ENCODE results near the gene MUC5B. TPM values are rescaled to one million over a fixed set of nuclear protein-coding genes. Genes with fewer than 3 reads are reported as not detected.
A peak's percentile ranks its signal among the peaks of the same experiment; 100 is the strongest.

Gene MUC5B
- total and polyA plus RNA-seq, 2 of the 13 experiments (the other 11 are each of a cell fraction or from before 2014, with no cell fraction given) = 0.01 TPM; not detected in 1

DNA sequence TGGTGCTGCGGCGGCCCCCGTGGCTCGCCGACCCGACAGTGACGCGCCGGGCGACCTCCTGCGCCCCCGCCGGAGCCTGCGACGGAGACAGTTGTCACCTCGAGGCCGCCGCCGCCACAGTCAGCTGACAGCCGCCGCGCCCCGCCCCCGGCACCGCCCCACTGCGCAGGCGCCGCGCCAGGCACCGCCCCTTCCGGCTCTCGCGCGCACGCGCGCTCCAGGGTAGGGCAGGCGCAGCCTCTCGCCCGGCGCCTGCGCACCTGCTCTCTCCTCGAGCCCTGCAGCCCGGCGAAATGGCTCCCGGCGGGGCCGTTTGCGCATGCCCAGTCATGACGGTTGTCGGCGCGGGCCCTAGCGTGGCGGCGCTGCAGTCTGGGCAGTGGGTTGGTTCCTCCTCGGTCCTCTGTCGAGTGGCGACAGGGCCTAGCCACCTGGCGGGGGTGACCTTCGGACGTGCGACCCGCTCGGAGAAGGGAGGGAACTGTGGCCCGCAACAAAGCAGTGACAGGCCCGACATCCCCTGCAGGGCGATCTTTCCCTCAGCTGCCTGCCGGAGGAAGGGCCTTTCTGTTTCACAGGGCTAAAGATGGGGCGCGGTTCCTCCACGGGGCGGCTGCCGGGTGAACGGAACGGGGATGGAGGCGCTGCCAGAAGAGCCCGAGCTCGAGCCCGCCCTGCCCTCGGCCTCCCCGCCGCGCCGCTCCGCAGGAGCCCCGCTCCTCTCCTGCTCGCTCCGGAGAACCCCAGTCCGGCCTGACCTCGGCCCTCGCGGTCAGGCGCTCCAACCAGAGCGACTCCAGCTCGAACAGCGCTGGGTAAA, 86.8 kb downstream of the MUC5B start, which contains the start of gene TOLLIP (continued):
- TF ChIP-seq ZNF335 (CRISPR knock-in tag; IDR thresholded peaks at IDR 0.05) = peak; percentile 42; the same call in 1 of the 2 replicates
- TF ChIP-seq, protein P1, sequence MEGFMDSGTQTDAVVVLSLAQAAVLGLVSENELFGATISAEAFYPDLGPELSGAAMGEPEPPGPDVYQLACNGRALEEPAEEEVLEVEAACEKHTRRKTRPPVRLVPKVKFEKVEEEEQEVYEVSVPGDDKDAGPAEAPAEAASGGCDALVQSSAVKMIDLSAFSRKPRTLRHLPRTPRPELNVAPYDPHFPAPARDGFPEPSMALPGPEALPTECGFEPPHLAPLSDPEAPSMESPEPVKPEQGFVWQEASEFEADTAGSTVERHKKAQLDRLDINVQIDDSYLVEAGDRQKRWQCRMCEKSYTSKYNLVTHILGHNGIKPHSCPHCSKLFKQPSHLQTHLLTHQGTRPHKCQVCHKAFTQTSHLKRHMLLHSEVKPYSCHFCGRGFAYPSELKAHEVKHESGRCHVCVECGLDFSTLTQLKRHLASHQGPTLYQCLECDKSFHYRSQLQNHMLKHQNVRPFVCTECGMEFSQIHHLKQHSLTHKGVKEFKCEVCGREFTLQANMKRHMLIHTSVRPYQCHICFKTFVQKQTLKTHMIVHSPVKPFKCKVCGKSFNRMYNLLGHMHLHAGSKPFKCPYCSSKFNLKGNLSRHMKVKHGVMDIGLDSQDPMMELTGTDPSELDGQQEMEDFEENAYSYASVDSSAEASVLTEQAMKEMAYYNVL (CRISPR knock-in tag; IDR thresholded peaks at IDR 0.05; ENCODE audit: borderline replicate concordance) = peak; percentile 72; the same call in 1 of the 2 replicates
- peak; percentile 86 for TF ChIP-seq ARHGAP35 (CRISPR knock-in tag; IDR thresholded peaks at IDR 0.05; ENCODE audit: borderline replicate concordance)
- TF ChIP-seq ZNF263 (CRISPR knock-in tag; IDR thresholded peaks at IDR 0.05) = peak; percentile 44; the same call in 1 of the 2 replicates
- TF ChIP-seq GABPA (IDR thresholded peaks at IDR 0.05; ENCODE audit: low read depth, low read length) = no peak
- peak; percentile 7 for TF ChIP-seq GABPA (CRISPR knock-in tag; IDR thresholded peaks at IDR 0.05; ENCODE audit: low read depth)
- TF ChIP-seq ZC3H13 (CRISPR knock-in tag; IDR thresholded peaks at IDR 0.05) = peak; percentile 75
- TF ChIP-seq MXD4 (CRISPR knock-in tag; IDR thresholded peaks at IDR 0.05) = peak; percentile 57; the same call in 1 of the 2 replicates
- TF ChIP-seq ZNF224 (CRISPR knock-in tag; IDR thresholded peaks at IDR 0.05) = no peak
- TF ChIP-seq, protein P2, sequence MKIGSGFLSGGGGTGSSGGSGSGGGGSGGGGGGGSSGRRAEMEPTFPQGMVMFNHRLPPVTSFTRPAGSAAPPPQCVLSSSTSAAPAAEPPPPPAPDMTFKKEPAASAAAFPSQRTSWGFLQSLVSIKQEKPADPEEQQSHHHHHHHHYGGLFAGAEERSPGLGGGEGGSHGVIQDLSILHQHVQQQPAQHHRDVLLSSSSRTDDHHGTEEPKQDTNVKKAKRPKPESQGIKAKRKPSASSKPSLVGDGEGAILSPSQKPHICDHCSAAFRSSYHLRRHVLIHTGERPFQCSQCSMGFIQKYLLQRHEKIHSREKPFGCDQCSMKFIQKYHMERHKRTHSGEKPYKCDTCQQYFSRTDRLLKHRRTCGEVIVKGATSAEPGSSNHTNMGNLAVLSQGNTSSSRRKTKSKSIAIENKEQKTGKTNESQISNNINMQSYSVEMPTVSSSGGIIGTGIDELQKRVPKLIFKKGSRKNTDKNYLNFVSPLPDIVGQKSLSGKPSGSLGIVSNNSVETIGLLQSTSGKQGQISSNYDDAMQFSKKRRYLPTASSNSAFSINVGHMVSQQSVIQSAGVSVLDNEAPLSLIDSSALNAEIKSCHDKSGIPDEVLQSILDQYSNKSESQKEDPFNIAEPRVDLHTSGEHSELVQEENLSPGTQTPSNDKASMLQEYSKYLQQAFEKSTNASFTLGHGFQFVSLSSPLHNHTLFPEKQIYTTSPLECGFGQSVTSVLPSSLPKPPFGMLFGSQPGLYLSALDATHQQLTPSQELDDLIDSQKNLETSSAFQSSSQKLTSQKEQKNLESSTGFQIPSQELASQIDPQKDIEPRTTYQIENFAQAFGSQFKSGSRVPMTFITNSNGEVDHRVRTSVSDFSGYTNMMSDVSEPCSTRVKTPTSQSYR (CRISPR knock-in tag; IDR thresholded peaks at IDR 0.05; ENCODE audit: borderline replicate concordance) = no peak; the same call in 1 of the 2 replicates
- TF ChIP-seq ZNF562 (CRISPR knock-in tag; IDR thresholded peaks at IDR 0.05; ENCODE audit: borderline replicate concordance) = no peak; the same call in 1 of the 2 replicates
- TF ChIP-seq, protein P3, sequence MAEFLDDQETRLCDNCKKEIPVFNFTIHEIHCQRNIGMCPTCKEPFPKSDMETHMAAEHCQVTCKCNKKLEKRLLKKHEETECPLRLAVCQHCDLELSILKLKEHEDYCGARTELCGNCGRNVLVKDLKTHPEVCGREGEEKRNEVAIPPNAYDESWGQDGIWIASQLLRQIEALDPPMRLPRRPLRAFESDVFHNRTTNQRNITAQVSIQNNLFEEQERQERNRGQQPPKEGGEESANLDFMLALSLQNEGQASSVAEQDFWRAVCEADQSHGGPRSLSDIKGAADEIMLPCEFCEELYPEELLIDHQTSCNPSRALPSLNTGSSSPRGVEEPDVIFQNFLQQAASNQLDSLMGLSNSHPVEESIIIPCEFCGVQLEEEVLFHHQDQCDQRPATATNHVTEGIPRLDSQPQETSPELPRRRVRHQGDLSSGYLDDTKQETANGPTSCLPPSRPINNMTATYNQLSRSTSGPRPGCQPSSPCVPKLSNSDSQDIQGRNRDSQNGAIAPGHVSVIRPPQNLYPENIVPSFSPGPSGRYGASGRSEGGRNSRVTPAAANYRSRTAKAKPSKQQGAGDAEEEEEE (CRISPR knock-in tag; IDR thresholded peaks at IDR 0.05; ENCODE audit: borderline replicate concordance) = no peak
- TF ChIP-seq ZNF552 (CRISPR knock-in tag; IDR thresholded peaks at IDR 0.05; ENCODE audit: borderline replicate concordance) = 0 out of 2 replicates have a peak, but pooled peaks have one; percentile 58
- TF ChIP-seq, protein P4, sequence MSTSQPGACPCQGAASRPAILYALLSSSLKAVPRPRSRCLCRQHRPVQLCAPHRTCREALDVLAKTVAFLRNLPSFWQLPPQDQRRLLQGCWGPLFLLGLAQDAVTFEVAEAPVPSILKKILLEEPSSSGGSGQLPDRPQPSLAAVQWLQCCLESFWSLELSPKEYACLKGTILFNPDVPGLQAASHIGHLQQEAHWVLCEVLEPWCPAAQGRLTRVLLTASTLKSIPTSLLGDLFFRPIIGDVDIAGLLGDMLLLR (CRISPR knock-in tag; IDR thresholded peaks at IDR 0.05) = peak; percentile 90; the same call in 1 of the 2 replicates
- TF ChIP-seq FOXP1 (IDR thresholded peaks at IDR 0.05) = no peak
- no peak for TF ChIP-seq FOXP1 (CRISPR knock-in tag; IDR thresholded peaks at IDR 0.05)

Data from HepG2 (cell line).